Measurements from ENCODE around the gene CYBB. TPM values are rescaled to one million over a fixed set of nuclear protein-coding genes. Genes with fewer than 3 reads are reported as not detected.

CYBB gene
- total RNA-seq, 2 donors from 2014 or later, result 4.4 to 19.7 TPM

DNA sequence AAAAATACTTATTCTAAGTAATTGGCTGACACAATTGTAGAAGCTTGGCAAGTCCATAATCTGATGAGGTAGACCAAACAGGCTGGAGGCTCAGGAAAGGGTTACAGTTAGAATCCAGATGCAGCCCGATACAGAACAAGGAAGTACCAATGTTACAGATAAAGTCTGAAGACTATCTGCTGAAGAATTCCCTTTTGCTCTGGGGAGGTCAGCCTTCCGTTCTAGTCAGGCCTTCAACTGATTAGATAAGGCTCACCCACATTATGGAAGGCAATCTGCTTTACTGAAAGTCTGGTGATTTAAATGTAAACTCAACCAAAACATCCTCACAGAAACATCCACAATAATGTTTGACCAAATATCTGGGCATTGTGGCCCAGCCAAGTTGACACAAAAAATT lies 74.9 kb downstream of the CYBB start:
- TF ChIP-seq, protein P1, sequence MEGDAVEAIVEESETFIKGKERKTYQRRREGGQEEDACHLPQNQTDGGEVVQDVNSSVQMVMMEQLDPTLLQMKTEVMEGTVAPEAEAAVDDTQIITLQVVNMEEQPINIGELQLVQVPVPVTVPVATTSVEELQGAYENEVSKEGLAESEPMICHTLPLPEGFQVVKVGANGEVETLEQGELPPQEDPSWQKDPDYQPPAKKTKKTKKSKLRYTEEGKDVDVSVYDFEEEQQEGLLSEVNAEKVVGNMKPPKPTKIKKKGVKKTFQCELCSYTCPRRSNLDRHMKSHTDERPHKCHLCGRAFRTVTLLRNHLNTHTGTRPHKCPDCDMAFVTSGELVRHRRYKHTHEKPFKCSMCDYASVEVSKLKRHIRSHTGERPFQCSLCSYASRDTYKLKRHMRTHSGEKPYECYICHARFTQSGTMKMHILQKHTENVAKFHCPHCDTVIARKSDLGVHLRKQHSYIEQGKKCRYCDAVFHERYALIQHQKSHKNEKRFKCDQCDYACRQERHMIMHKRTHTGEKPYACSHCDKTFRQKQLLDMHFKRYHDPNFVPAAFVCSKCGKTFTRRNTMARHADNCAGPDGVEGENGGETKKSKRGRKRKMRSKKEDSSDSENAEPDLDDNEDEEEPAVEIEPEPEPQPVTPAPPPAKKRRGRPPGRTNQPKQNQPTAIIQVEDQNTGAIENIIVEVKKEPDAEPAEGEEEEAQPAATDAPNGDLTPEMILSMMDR (IDR thresholded peaks at IDR 0.05), result no peak
- H3K9me3 ChIP-seq, result no peaks in the 10 kb centered on the region
- no peak overlapping the region for H3K27ac ChIP-seq
- H3K4me3 ChIP-seq, result no peak overlapping the region
- H3K36me3 ChIP-seq, result no peaks in the 10 kb centered on the region
- no peak for DNase-seq (ENCODE audit: low spot score)
- H3K27me3 ChIP-seq, result no peaks in the 10 kb centered on the region
- no peaks in the 10 kb centered on the region for H3K4me1 ChIP-seq

DNA sequence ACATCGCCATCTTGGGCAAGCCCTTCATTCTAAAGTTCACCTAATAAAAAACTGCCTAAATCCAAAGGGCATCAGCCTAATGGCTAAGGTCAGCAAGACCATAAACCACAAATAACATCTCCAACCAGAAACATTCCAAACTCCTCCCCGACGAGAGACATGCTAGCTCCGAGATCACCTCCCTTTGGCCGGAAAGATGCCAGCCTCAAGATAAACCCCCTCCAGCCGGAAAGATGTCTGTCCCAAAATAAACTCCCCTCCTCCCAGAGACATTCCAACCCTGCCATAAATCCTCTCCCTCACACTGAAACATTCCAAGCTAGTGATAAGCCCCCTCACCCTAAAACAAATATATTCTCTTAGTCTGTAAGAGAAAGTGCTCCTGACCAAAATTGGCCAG lies 80.9 kb downstream of the CYBB start:
- Histone ChIP-seq H3K36me3 (no peaks in the 10 kb centered on the region), H3K9me3 (no peaks in the 10 kb centered on the region), H3K27ac (no peak overlapping the region), H3K27me3 (no peaks in the 10 kb centered on the region), H3K4me3 (no peak overlapping the region), H3K4me1 (no peaks in the 10 kb centered on the region)
- TF ChIP-seq, protein P1 (IDR thresholded peaks at IDR 0.05), result no peak
- DNase-seq (ENCODE audit: low spot score), result no peak

DNA sequence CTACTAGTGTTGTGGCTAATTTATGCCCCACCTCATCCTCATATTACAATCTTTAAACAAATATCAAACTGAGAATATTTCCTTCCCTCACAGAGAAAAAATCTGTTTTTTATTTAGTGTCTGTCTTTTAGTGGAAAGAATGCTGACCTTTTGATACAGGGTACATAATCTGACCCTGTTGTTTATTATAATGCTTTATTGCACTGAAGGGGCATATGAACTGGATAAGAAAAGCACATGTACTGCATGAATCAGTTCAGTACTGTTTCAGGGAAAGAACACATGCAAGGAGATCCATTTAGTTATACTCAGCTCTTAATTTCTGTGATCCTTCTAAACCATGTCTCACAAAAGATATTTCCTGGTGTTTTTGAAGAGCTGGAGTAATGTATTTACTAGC lies 83.0 kb downstream of the CYBB start:
- Histone ChIP-seq H3K27me3 (no peaks in the 10 kb centered on the region), H3K27ac (no peak overlapping the region), H3K4me1 (no peaks in the 10 kb centered on the region), H3K36me3 (no peaks in the 10 kb centered on the region), H3K9me3 (no peaks in the 10 kb centered on the region), H3K4me3 (no peak overlapping the region)
- TF ChIP-seq, protein P1 (IDR thresholded peaks at IDR 0.05), result no peak
- DNase-seq (ENCODE audit: low spot score), result no peak

Other genes with a start within 250 kb of the CYBB start
- gene LANCL3, start 208.4 kb upstream of the CYBB start, total RNA-seq, result under 1 TPM; 0.07 to 0.08 TPM
- 10 to 100 TPM in 1 of 2 donors, 1 to 10 TPM in 1; 5.1 to 10.1 TPM for gene XK, start 94.3 kb upstream of the CYBB start, total RNA-seq
- 10 to 100 TPM; 20.9 to 25.9 TPM for gene DYNLT3, start 67.5 kb downstream of the CYBB start, total RNA-seq
- under 1 TPM in 1 of 2 donors, not detected in 1; 0.39 TPM for gene SYTL5, start 226.5 kb downstream of the CYBB start, total RNA-seq